DMS 273 (cell line): ENCODE results near the gene USP1.

Experiments used
- DNase-seq: peaks from one replicate; lab custom pipeline; 2025; ENCODE audit not compliant: unreplicated experiment; lab: John Stamatoyannopoulos, UW

The USP1 gene

GRCh38 chr1:62426237-62426636, 10.6 kb upstream of the USP1 start:
- DNase-seq = no peak

- DNase-seq = no peak
Measured at GRCh38 chr1:62426794-62427193, 10.1 kb upstream of the USP1 start.

GRCh38 chr1:62428351-62428750, 8.5 kb upstream of the USP1 start:
- peak; percentile 96 for DNase-seq

- DNase-seq = peak; percentile 46
Measured at GRCh38 chr1:62429581-62429980, 7.3 kb upstream of the USP1 start.

- peak; percentile 46 for DNase-seq
Measured at GRCh38 chr1:62433861-62434617, 2.8 kb upstream of the USP1 start.

- no peak for DNase-seq
Measured at GRCh38 chr1:62434618-62435001, 2.2 kb upstream of the USP1 start.

GRCh38 chr1:62435231-62436038, 1.4 kb upstream of the USP1 start:
- DNase-seq = peak; percentile 86

GRCh38 chr1:62436039-62436465, 797 bp upstream of the USP1 start:
- no peak for DNase-seq

GRCh38 chr1:62437273-62437940, 558 bp downstream of the USP1 start:
- DNase-seq = peak; percentile 65

GRCh38 chr1:62438163-62438562, 1.3 kb downstream of the USP1 start:
- DNase-seq = peak; percentile 48

- no peak for DNase-seq
Measured at GRCh38 chr1:62439652-62440371, 3.0 kb downstream of the USP1 start.

GRCh38 chr1:62444701-62445100, 7.9 kb downstream of the USP1 start:
- no peak for DNase-seq

GRCh38 chr1:62448221-62448933, 11.5 kb downstream of the USP1 start:
- no peak for DNase-seq

- no peak for DNase-seq
Measured at GRCh38 chr1:62450301-62450700, 13.5 kb downstream of the USP1 start.

- DNase-seq = no peak
Measured at GRCh38 chr1:62452951-62453350, 16.1 kb downstream of the USP1 start.

- no peak for DNase-seq
Measured at GRCh38 chr1:62457955-62458354, 21.1 kb downstream of the USP1 start.

GRCh38 chr1:62462370-62462769, 25.5 kb downstream of the USP1 start:
- DNase-seq = no peak

- DNase-seq = peak; percentile 73
Measured at GRCh38 chr1:62467092-62467491, 30.2 kb downstream of the USP1 start.

GRCh38 chr1:62476525-62477219, 39.8 kb downstream of the USP1 start:
- DNase-seq = no peak

- DNase-seq = no peak
Measured at GRCh38 chr1:62481681-62482080, 44.8 kb downstream of the USP1 start.
